Measurements from ENCODE around the gene TENM3.

Gene TENM3

GRCh38 chr4:182600093-182600492 lies 356.9 kb downstream of the TENM3 start:
- TF ChIP-seq EZH2 (optimal IDR thresholded peaks at IDR 0.05; ENCODE audit: low read depth, low read length) (no peak), CTCF (IDR thresholded peaks at IDR 0.05; ENCODE audit: low read length) (no peak), EZH2phosphoT487 (IDR thresholded peaks at IDR 0.05; ENCODE audit: low read length) (no peak)
- Histone ChIP-seq H3K4me3 (ENCODE audit: low read length) (no peak overlapping the region), H3K36me3 (replicated peaks; ENCODE audit: insufficient read depth, low read length) (no peaks in the 10 kb centered on the region), H3K9me2 (replicated peaks; ENCODE audit: insufficient read depth, low read length) (no peaks in the 10 kb centered on the region), H3K27me3 (replicated peaks; ENCODE audit: insufficient read depth, low read length) (no peaks in the 10 kb centered on the region), H3K4me2 (ENCODE audit: low read depth, low read length) (no peak overlapping the region), H3K9ac (ENCODE audit: low read length) (no peak overlapping the region), H3K79me2 (ENCODE audit: low read length) (no peaks in the 10 kb centered on the region), H3K9me3 (replicated peaks; ENCODE audit: insufficient read depth, low read length) (no peaks in the 10 kb centered on the region), H3K27ac (ENCODE audit: low read length) (no peak overlapping the region), H4K20me1 (ENCODE audit: insufficient read depth, low read length) (no peaks in the 10 kb centered on the region), H3K4me1 (ENCODE audit: low read length) (no peaks in the 10 kb centered on the region), H2AFZ (ENCODE audit: low read length) (no peak overlapping the region), H3F3A (ENCODE audit: insufficient read depth, low read length) (no peaks in the 10 kb centered on the region)
- DNase-seq, result no peak

GRCh38 chr4:182600856-182601255 lies 357.7 kb downstream of the TENM3 start:
- H3K4me3 ChIP-seq (ENCODE audit: low read length), result no peak overlapping the region
- H3K9me3 ChIP-seq (replicated peaks; ENCODE audit: insufficient read depth, low read length), result no peaks in the 10 kb centered on the region
- no peak overlapping the region for H3K4me2 ChIP-seq (ENCODE audit: low read depth, low read length)
- no peaks in the 10 kb centered on the region for H3F3A ChIP-seq (ENCODE audit: insufficient read depth, low read length)
- H3K36me3 ChIP-seq (replicated peaks; ENCODE audit: insufficient read depth, low read length), result no peaks in the 10 kb centered on the region
- no peaks in the 10 kb centered on the region for H3K4me1 ChIP-seq (ENCODE audit: low read length)
- no peak overlapping the region for H3K9ac ChIP-seq (ENCODE audit: low read length)
- H3K9me2 ChIP-seq (replicated peaks; ENCODE audit: insufficient read depth, low read length), result no peaks in the 10 kb centered on the region
- H4K20me1 ChIP-seq (ENCODE audit: insufficient read depth, low read length), result no peaks in the 10 kb centered on the region
- no peak overlapping the region for H2AFZ ChIP-seq (ENCODE audit: low read length)
- H3K79me2 ChIP-seq (ENCODE audit: low read length), result no peaks in the 10 kb centered on the region
- DNase-seq, result no peak
- no peaks in the 10 kb centered on the region for H3K27me3 ChIP-seq (replicated peaks; ENCODE audit: insufficient read depth, low read length)
- TF ChIP-seq EZH2phosphoT487 (IDR thresholded peaks at IDR 0.05; ENCODE audit: low read length), result no peak
- H3K27ac ChIP-seq (ENCODE audit: low read length), result no peak overlapping the region

GRCh38 chr4:182604161-182604622 lies 361.0 kb downstream of the TENM3 start:
- Histone ChIP-seq H3K27me3 (replicated peaks; ENCODE audit: insufficient read depth, low read length) (no peaks in the 10 kb centered on the region), H3F3A (ENCODE audit: insufficient read depth, low read length) (no peaks in the 10 kb centered on the region), H2AFZ (ENCODE audit: low read length) (no peak overlapping the region), H3K4me2 (ENCODE audit: low read depth, low read length) (no peak overlapping the region), H3K9ac (ENCODE audit: low read length) (no peak overlapping the region), H3K27ac (ENCODE audit: low read length) (no peak overlapping the region), H3K9me2 (replicated peaks; ENCODE audit: insufficient read depth, low read length) (no peaks in the 10 kb centered on the region), H3K36me3 (replicated peaks; ENCODE audit: insufficient read depth, low read length) (no peaks in the 10 kb centered on the region), H3K79me2 (ENCODE audit: low read length) (no peaks in the 10 kb centered on the region), H4K20me1 (ENCODE audit: insufficient read depth, low read length) (no peaks in the 10 kb centered on the region), H3K4me3 (ENCODE audit: low read length) (no peak overlapping the region), H3K9me3 (replicated peaks; ENCODE audit: insufficient read depth, low read length) (no peaks in the 10 kb centered on the region), H3K4me1 (ENCODE audit: low read length) (no peaks in the 10 kb centered on the region)
- no peak for DNase-seq
- TF ChIP-seq EZH2phosphoT487 (IDR thresholded peaks at IDR 0.05; ENCODE audit: low read length) (no peak), CTCF (IDR thresholded peaks at IDR 0.05; ENCODE audit: low read length) (no peak), EZH2 (optimal IDR thresholded peaks at IDR 0.05; ENCODE audit: low read depth, low read length) (no peak)

- Histone ChIP-seq H3K4me3 (ENCODE audit: low read length) (no peak overlapping the region), H3K9me2 (replicated peaks; ENCODE audit: insufficient read depth, low read length) (no peaks in the 10 kb centered on the region), H3K9me3 (replicated peaks; ENCODE audit: insufficient read depth, low read length) (no peaks in the 10 kb centered on the region), H2AFZ (ENCODE audit: low read length) (no peak overlapping the region), H4K20me1 (ENCODE audit: insufficient read depth, low read length) (no peaks in the 10 kb centered on the region), H3K79me2 (ENCODE audit: low read length) (no peaks in the 10 kb centered on the region), H3K27ac (ENCODE audit: low read length) (no peak overlapping the region), H3F3A (ENCODE audit: insufficient read depth, low read length) (no peaks in the 10 kb centered on the region), H3K27me3 (replicated peaks; ENCODE audit: insufficient read depth, low read length) (no peaks in the 10 kb centered on the region), H3K36me3 (replicated peaks; ENCODE audit: insufficient read depth, low read length) (no peaks in the 10 kb centered on the region), H3K4me1 (ENCODE audit: low read length) (no peaks in the 10 kb centered on the region), H3K4me2 (ENCODE audit: low read depth, low read length) (no peak overlapping the region), H3K9ac (ENCODE audit: low read length) (no peak overlapping the region)
- no peak for DNase-seq
- TF ChIP-seq EZH2phosphoT487 (IDR thresholded peaks at IDR 0.05; ENCODE audit: low read length), result no peak
- no peak for TF ChIP-seq EZH2 (optimal IDR thresholded peaks at IDR 0.05; ENCODE audit: low read depth, low read length)
Observed at GRCh38 chr4:182604953-182605352, 361.8 kb downstream of the TENM3 start.

Measured in MM.1S (cell line).